ENCODE measurements around the gene GATAD2A. TPM values are rescaled to one million over a fixed set of nuclear protein-coding genes. Genes with fewer than 3 reads are reported as not detected.

Gene GATAD2A
- total and polyA plus RNA-seq, 2 of the 13 experiments (the other 11 are each of a cell fraction or from before 2014, with no cell fraction given): 16.8 to 28.6 TPM

- TF ChIP-seq NFAT5 (CRISPR knock-in tag; IDR thresholded peaks at IDR 0.05): peak; percentile 98
- no peak for TF ChIP-seq ZMYM3 (CRISPR knock-in tag; IDR thresholded peaks at IDR 0.05)
- peak; percentile 93 for TF ChIP-seq TARDBP (CRISPR knock-in tag; IDR thresholded peaks at IDR 0.05)
- no peak for TF ChIP-seq JARID2 (CRISPR knock-in tag; IDR thresholded peaks at IDR 0.05; ENCODE audit: insufficient replicate concordance)
- 0 out of 2 replicates have a peak, but pooled peaks have one; percentile 46 for TF ChIP-seq DNMT3B (CRISPR knock-in tag; conservative IDR thresholded peaks at IDR 0.05)
- peak; percentile 94 for TF ChIP-seq ZNF547 (CRISPR knock-in tag; IDR thresholded peaks at IDR 0.05)
- peak; percentile 79 for TF ChIP-seq RXRA (CRISPR knock-in tag; IDR thresholded peaks at IDR 0.05)
- TF ChIP-seq ZNF746 (CRISPR knock-in tag; IDR thresholded peaks at IDR 0.05): peak; percentile 59; the same call in 1 of the 2 replicates
- peak; percentile 67 for TF ChIP-seq ZZZ3 (CRISPR knock-in tag; IDR thresholded peaks at IDR 0.05; ENCODE audit: borderline replicate concordance)
- TF ChIP-seq NFKBIZ (CRISPR knock-in tag; IDR thresholded peaks at IDR 0.05): peak; percentile 75; the same call in 1 of the 2 replicates
- TF ChIP-seq JDP2 (CRISPR knock-in tag; IDR thresholded peaks at IDR 0.05; ENCODE audit: borderline replicate concordance): no peak; the same call in 1 of the 2 replicates
- peak; percentile 75; the same call in 1 of the 2 replicates for TF ChIP-seq ZNF234 (CRISPR knock-in tag; conservative IDR thresholded peaks at IDR 0.05)
- peak; percentile 76; the same call in 1 of the 2 replicates for TF ChIP-seq KDM3A (CRISPR knock-in tag; IDR thresholded peaks at IDR 0.05; ENCODE audit: low read depth)
- TF ChIP-seq EHMT2 (IDR thresholded peaks at IDR 0.05; ENCODE audit: borderline replicate concordance, low read depth, low read length): no peak
- peak; percentile 85 for TF ChIP-seq ZNF589 (CRISPR knock-in tag; conservative IDR thresholded peaks at IDR 0.05)
- TF ChIP-seq ZNF710 (CRISPR knock-in tag; IDR thresholded peaks at IDR 0.05; ENCODE audit: borderline replicate concordance): peak; percentile 41; the same call in 1 of the 2 replicates
- TF ChIP-seq FOXC1 (CRISPR knock-in tag; IDR thresholded peaks at IDR 0.05; ENCODE audit: borderline replicate concordance): peak; percentile 98
- peak; percentile 95 for TF ChIP-seq ZNF773 (CRISPR knock-in tag; IDR thresholded peaks at IDR 0.05; ENCODE audit: borderline replicate concordance)
- TF ChIP-seq PHF8 (CRISPR knock-in tag; IDR thresholded peaks at IDR 0.05): peak; percentile 69
- TF ChIP-seq MYC (CRISPR knock-in tag; IDR thresholded peaks at IDR 0.05; ENCODE audit: borderline replicate concordance): peak; percentile 94
- TF ChIP-seq SYNCRIP (IDR thresholded peaks at IDR 0.05; ENCODE audit: insufficient read depth, low read depth, low read length): no peak
Measured at GRCh38 chr19:19404879-19405860, at the start of gene GATAD2A (continued).
